SK-N-SH treated with all-trans-retinoic acid at 6 μM for 48 hours (cell line): ENCODE data around the gene CCSER1.
A peak's percentile ranks its signal among the peaks of the same experiment; 100 is the strongest.
"Not testable (repeated sequence)": the region's sequence is repeated elsewhere in the genome, so short reads cannot be mapped to it uniquely, and the experiment has no call there.

Source experiments
- ATAC-seq: fragments of 200-7000 bp; cut with Tn5 transposase; 3 replicates; pipeline ENCODE4 v1.9.1; 2020; ENCODE audit warnings: mild to moderate bottlenecking, moderate library complexity
- ARNTL ChIP-seq: fragments of 450-650 bp; formaldehyde crosslinking; IDR thresholded peaks from 2 replicates; pipeline ENCODE4 v1.5.0; 2020; ENCODE audit warnings: low read depth, mild to moderate bottlenecking, moderate library complexity, borderline replicate concordance
- CSDC2 ChIP-seq: fragments of 250-450 bp; sonication (Bioruptor Pico); IDR thresholded peaks from 2 replicates; pipeline ENCODE4 v1.5.0; 2020; ENCODE audit warnings: mild to moderate bottlenecking, moderate library complexity
- GLIS3 ChIP-seq: fragments of 250-450 bp; sonication (Bioruptor Pico); IDR thresholded peaks from 2 replicates; pipeline ENCODE4 v1.5.0; 2020; ENCODE audit warnings: mild to moderate bottlenecking, moderate library complexity
- ISL1 ChIP-seq: fragments of 250-450 bp; sonication (Bioruptor Pico); IDR thresholded peaks from 2 replicates; pipeline ENCODE4 v2.1.2; 2022; ENCODE audit warnings: mild to moderate bottlenecking, moderate library complexity
- RARB ChIP-seq: fragments of 250-450 bp; sonication (Bioruptor Pico); IDR thresholded peaks from 2 replicates; pipeline ENCODE4 v1.8.0; 2021; ENCODE audit warnings: mild to moderate bottlenecking, moderate library complexity
- SNAI2 ChIP-seq: fragments of 250-450 bp; sonication (Bioruptor Pico); IDR thresholded peaks from 2 replicates; pipeline ENCODE4 v1.5.0; 2020; ENCODE audit warnings: mild to moderate bottlenecking, moderate library complexity
- TCF4 ChIP-seq: fragments of 250-450 bp; sonication (Bioruptor Pico); IDR thresholded peaks from 2 replicates; pipeline ENCODE4 v1.8.0; 2021; ENCODE audit warnings: mild to moderate bottlenecking, moderate library complexity, borderline replicate concordance
- TOX ChIP-seq: fragments of 250-450 bp; sonication (Bioruptor Pico); IDR thresholded peaks from 2 replicates; pipeline ENCODE4 v1.8.0; 2021; ENCODE audit warnings: mild to moderate bottlenecking, moderate library complexity, borderline replicate concordance
- ZC3H10 ChIP-seq: fragments of 250-450 bp; sonication (Bioruptor Pico); IDR thresholded peaks from 2 replicates; pipeline ENCODE4 v1.5.1; 2021; ENCODE audit warnings: mild to moderate bottlenecking, moderate library complexity
- ZFP3 ChIP-seq: fragments of 250-450 bp; sonication (Bioruptor Pico); IDR thresholded peaks from 2 replicates; pipeline ENCODE4 v1.5.0; 2020; ENCODE audit warnings: mild to moderate bottlenecking, moderate library complexity
- ZFP30 ChIP-seq: fragments of 450-650 bp; formaldehyde crosslinking; IDR thresholded peaks from 2 replicates; pipeline ENCODE4 v1.5.0; 2022; ENCODE audit warnings: mild to moderate bottlenecking, moderate library complexity
- TF ChIP-seq, protein P1 (sequence below): fragments of 250-450 bp; sonication (Bioruptor Pico); IDR thresholded peaks from 2 replicates; pipeline ENCODE4 v1.5.0; 2020; ENCODE audit warnings: mild to moderate bottlenecking, moderate library complexity
- TF ChIP-seq, protein P2 (sequence below): fragments of 250-450 bp; sonication (Bioruptor Pico); IDR thresholded peaks from 2 replicates; pipeline ENCODE4 v1.8.0; 2021; ENCODE audit warnings: low read depth, mild to moderate bottlenecking, moderate library complexity, borderline replicate concordance
- TF ChIP-seq, protein P3 (sequence below): fragments of 250-450 bp; sonication (Bioruptor Pico); IDR thresholded peaks from 2 replicates; pipeline ENCODE4 v1.5.1; 2020; ENCODE audit warnings: low read depth, mild to moderate bottlenecking, moderate library complexity

Gene CCSER1

DNA sequence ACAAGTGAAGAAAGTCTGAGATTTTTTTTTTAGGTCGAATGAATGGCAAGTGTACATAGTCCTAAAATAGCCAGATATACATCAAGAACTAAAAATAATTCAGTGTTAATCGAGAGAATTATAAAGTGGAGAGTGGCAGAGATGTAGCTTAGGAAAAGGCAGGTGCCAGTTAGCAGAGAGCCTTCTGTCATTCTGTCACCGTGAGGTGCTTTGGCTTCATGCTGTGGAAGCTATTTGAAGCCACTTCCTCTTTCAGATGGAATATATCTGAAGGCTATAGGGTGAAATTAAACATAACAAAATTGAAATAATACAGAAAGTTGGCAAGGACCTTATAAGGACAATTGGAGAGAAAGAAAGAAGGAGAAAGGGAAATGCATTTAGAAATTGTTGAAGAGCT lies 756.3 kb downstream of the CCSER1 start:
- no peak for ATAC-seq
- TF ChIP-seq TOX (CRISPR knock-in tag) (no peak), CSDC2 (CRISPR knock-in tag) (no peak), ARNTL (no peak), ZFP3 (CRISPR knock-in tag) (no peak), SNAI2 (CRISPR knock-in tag) (no peak)
- TF ChIP-seq, protein P1, sequence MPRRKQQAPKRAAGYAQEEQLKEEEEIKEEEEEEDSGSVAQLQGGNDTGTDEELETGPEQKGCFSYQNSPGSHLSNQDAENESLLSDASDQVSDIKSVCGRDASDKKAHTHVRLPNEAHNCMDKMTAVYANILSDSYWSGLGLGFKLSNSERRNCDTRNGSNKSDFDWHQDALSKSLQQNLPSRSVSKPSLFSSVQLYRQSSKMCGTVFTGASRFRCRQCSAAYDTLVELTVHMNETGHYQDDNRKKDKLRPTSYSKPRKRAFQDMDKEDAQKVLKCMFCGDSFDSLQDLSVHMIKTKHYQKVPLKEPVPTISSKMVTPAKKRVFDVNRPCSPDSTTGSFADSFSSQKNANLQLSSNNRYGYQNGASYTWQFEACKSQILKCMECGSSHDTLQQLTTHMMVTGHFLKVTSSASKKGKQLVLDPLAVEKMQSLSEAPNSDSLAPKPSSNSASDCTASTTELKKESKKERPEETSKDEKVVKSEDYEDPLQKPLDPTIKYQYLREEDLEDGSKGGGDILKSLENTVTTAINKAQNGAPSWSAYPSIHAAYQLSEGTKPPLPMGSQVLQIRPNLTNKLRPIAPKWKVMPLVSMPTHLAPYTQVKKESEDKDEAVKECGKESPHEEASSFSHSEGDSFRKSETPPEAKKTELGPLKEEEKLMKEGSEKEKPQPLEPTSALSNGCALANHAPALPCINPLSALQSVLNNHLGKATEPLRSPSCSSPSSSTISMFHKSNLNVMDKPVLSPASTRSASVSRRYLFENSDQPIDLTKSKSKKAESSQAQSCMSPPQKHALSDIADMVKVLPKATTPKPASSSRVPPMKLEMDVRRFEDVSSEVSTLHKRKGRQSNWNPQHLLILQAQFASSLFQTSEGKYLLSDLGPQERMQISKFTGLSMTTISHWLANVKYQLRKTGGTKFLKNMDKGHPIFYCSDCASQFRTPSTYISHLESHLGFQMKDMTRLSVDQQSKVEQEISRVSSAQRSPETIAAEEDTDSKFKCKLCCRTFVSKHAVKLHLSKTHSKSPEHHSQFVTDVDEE = no peak

DNA sequence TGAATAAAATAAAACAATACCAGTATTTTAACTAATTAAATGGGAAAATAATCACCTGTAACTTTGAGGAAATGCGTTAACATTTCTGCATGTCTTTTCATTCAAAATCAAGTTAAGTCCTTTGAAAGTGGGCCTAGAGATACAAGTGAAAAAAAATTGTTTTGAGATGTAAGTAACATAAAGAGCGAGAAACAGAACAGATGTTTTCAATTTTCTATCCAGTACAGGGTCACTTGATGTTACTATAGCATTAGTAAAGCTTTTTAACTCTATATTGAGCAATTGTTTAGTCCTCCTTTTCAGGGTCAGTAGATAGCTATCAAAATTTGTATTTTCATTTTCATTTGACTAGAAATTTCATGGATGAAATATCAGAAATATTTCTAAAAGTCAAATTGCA lies 761.4 kb downstream of the CCSER1 start:
- peak; percentile 36; the same call in 1 of the 2 replicates for TF ChIP-seq TCF4 (CRISPR knock-in tag)
- TF ChIP-seq, protein P2, sequence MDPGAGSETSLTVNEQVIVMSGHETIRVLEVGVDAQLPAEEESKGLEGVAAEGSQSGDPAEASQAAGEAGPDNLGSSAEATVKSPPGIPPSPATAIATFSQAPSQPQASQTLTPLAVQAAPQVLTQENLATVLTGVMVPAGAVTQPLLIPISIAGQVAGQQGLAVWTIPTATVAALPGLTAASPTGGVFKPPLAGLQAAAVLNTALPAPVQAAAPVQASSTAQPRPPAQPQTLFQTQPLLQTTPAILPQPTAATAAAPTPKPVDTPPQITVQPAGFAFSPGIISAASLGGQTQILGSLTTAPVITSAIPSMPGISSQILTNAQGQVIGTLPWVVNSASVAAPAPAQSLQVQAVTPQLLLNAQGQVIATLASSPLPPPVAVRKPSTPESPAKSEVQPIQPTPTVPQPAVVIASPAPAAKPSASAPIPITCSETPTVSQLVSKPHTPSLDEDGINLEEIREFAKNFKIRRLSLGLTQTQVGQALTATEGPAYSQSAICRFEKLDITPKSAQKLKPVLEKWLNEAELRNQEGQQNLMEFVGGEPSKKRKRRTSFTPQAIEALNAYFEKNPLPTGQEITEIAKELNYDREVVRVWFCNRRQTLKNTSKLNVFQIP (CRISPR knock-in tag) = no peak
- no peak for ATAC-seq

DNA sequence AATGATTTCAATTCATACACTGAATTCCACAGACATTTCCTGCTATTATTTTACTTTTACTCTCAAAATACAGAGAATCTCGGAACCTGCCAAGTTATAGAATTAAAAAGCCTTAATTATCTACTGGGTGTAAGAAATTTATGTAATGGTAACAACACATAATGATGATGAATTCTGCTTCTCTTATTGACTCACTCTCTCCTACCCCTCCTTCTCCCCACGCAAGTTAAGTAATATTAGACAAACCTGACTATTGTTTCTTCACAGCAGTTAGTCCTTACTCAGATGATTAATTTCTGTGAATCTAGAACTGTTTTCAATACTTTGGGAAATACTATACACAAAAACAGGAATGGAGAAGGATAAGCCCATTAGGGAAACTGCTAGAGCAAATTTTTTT lies 762.0 kb downstream of the CCSER1 start:
- TF ChIP-seq, protein P1 = no peak
- no peak for TF ChIP-seq CSDC2 (CRISPR knock-in tag)
- no peak for TF ChIP-seq TCF4 (CRISPR knock-in tag)
- TF ChIP-seq, protein P2 (CRISPR knock-in tag) = no peak
- TF ChIP-seq ZFP30 (CRISPR knock-in tag) = no peak
- no peak for TF ChIP-seq ARNTL
- TF ChIP-seq, protein P3, sequence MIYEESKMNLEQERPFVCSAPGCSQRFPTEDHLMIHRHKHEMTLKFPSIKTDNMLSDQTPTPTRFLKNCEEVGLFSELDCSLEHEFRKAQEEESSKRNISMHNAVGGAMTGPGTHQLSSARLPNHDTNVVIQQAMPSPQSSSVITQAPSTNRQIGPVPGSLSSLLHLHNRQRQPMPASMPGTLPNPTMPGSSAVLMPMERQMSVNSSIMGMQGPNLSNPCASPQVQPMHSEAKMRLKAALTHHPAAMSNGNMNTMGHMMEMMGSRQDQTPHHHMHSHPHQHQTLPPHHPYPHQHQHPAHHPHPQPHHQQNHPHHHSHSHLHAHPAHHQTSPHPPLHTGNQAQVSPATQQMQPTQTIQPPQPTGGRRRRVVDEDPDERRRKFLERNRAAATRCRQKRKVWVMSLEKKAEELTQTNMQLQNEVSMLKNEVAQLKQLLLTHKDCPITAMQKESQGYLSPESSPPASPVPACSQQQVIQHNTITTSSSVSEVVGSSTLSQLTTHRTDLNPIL (CRISPR knock-in tag) = no peak
- TF ChIP-seq GLIS3 (CRISPR knock-in tag) = no peak
- no peak for TF ChIP-seq TOX (CRISPR knock-in tag)
- TF ChIP-seq RARB (CRISPR knock-in tag) = no peak
- no peak for TF ChIP-seq ZC3H10
- no peak for ATAC-seq

DNA sequence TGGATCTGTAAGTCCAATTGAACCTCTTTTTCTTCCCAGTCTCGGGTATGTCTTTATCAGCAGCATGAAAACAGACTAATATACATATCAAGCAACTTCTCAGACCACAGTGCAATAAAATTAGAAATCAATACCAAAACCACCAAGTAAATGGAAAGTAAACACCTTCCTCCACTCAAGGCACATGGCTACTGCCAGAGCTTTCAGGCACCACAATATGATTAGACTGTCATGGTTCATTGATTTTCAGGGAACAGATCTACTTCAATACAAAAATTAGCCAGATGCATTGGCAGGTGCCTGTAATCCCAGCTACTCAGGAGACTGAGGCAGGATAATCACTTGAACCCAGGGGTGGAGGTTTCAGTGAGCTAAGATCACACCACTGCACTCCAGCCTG lies 776.2 kb downstream of the CCSER1 start:
- not testable (repeated sequence) for ATAC-seq

DNA sequence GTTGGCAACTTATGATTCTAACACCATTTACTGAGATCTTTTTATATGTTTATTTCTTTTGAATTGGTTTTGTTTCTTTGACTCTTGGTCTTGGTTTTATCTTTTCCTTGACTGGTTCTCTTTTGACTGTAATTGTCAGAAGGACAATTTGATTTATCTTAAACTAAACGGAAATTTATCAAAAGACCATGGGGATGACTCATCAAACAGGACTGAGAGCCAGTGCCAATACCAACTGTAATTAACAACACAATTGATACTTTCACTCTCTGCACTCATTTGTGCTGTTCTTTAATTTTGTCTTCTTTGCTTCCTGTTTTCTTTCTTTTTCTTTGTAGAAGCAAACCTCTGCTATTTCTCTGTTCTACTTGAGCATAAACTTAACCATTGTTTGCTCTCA lies 776.8 kb downstream of the CCSER1 start:
- no peak for ATAC-seq

More for the DNA sequence above, 776.8 kb downstream of the CCSER1 start:
- 0 out of 2 replicates have a peak, but pooled peaks have one; percentile 13 for TF ChIP-seq ISL1 (CRISPR knock-in tag)
- no peak for TF ChIP-seq ARNTL
- TF ChIP-seq TCF4 (CRISPR knock-in tag) = no peak
- no peak for TF ChIP-seq TOX (CRISPR knock-in tag)
